Right renal pelvis (tissue), 4 donors: ENCODE results near the gene EPHA5. TPM values are rescaled to one million over a fixed set of nuclear protein-coding genes. Genes with fewer than 3 reads are reported as not detected.
A peak's percentile ranks its signal among the peaks of the same experiment; 100 is the strongest.

Experiments
- DNase-seq, 4 donors: peaks; one replicate each; pipeline ENCODE4 v3.0.0-alpha.2; 2013; ENCODE audit warnings: low read depth in 4 of 4, low spot score in 3 of 4, missing footprints in 1 of 4
- polyA plus RNA-seq, 4 donors: library from polyadenylated mRNA; unstranded; fragments of 120-200 nt; gene quantifications; one replicate each; pipeline ENCODE4 v1.2.1, GENCODE V29; 2013; ENCODE audit not compliant: insufficient read length in 4 of 4

EPHA5 gene
- polyA plus RNA-seq, 4 donors = 0.40 to 0.67 (median 0.57) TPM

DNA sequence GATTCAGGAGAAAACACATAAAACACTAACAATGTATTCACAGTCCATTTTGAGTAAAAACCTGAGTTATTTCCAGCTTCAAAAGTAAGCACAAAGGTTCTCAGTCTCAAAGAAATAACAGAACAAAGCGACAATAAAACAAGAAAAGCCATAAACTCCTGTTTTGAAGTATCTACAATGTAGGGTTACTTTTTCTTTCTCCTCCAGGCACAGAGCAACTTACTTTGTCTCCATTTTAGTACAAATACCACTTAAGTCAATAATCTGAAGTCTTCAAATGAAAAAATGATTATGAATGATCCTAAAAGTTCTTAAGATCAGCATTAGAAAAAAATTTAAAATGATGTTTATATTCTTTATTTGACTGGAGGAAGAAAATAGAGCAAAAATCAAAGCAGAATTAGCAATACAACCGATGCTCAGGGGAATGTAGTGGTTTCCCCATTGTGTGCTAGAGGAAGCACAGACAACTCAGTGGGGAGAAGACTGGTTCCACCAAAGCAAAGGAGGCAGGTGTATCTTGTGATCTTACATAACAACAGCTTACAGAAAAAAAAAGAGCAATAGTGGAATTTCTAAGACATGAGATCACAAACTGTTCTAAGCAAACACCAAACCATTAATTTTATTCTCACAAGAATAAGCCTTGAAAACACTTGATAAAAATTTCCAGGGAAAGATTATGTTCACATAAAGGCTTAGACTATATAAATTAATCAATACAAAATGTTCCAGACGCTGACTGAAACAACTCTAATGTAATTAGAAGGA, 35.1 kb downstream of the EPHA5 start:
- no peak for DNase-seq

DNA sequence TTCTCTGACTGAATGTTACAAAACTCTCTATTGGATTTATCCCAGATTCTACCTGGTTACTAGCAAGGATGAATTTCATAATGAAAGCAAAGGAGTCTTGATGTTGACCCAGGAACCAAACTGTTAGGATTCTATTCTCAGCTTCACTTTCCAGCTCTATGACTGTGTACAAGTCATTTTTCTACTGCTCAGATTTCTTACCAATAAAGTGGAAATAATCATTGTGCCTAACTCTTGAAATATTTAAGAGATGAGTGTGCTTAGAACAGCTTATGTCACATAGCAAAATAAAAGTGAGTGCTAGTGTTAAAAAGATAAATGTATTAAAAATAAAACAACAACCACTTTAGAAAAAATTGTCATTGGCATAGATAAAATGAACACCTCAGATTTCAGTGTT, 45.6 kb downstream of the EPHA5 start:
- no peak for DNase-seq

DNA sequence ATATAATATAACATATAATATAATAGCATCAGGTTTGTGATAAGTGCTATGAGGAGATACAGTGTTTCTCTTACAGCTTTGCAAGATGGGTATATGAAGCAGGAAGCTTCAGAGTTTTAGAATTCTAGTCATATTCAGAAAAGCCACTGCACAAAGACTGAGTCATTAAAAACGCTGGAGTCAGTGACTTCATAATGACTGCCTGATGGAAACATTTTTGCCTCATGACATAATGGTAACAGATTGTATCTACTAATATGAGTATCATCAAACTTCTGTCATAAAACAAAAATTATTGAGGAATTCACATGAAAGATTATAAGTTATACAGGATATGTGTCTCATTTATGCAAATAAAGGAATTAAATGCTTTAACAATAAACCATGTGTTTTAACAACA, 46.8 kb downstream of the EPHA5 start:
- DNase-seq = no peak

DNA sequence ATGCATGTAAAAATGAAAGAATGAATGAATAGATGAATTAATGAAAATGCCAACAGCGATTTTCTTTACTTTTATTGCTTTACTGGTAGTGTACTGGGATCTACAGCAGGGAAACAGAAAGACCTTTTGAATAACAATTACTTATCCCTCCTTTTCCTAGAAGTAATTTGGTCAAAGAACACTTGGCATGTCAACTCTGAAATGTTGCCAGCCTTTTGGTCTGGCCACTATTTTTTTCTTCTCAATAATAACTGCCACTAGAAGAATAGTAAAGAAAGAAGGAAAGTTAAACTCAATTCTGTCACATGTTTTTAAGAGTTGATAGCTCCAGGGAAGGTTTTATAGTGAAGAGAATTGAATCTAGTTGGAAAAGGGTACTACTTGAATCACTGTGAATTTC, 52.9 kb downstream of the EPHA5 start:
- no peak for DNase-seq

DNA sequence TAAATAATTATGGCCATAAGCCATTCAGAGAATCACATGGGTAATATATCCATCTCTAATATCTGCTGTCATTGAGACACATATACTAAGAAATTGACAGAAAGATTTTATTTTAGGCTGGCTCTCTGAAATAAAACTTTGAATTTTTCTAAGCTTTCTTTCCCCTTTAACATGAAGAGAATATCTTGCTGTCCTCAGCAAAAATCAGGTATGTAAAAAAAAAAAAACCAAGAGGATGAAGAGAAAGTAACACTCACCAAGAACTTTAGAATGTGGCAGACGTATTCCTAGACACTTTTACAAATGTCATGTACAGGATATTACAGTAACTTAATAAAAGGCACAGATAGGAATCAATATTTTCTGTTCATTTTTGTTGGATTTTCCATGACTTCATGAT, 65.8 kb downstream of the EPHA5 start:
- no peak for DNase-seq

DNA sequence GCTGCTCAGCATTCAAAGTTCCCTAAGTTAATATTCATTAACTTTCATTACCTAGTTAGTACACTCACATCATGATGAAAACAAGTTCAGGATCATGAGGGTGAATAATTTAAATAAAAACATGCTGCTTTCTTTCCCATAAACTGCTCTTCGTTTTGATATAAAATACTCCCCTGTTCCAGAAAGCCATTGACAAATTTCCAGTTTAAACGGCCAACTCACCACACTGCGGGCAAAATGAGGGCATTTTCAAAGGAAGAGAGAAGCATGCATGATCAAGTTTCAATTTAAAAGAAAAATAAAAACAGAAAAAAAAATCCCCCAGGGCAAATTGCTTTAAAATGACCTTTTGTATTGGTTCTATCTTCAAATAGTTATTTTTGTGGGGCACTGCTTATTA, 69.6 kb downstream of the EPHA5 start:
- DNase-seq = peak in 2 of 4 donors; percentile 8 to 17

DNA sequence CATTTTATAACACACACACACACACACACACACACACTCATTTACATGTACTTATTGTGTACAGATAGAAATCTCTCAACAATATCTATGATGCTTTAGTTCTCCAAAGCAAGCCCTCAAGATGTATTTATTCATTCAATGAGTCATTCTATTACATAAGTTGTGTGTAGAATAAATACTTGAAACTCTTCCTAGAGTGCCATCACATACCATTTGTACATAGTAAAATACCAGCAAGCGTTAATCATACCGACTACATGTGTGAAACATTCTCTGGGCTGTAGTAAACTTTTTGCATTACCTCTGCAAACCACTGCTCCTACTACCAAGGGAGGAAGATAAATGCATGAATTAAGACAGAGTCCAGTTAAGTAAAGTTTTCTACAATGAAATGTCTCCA, 70.9 kb downstream of the EPHA5 start:
- DNase-seq = no peak

DNA sequence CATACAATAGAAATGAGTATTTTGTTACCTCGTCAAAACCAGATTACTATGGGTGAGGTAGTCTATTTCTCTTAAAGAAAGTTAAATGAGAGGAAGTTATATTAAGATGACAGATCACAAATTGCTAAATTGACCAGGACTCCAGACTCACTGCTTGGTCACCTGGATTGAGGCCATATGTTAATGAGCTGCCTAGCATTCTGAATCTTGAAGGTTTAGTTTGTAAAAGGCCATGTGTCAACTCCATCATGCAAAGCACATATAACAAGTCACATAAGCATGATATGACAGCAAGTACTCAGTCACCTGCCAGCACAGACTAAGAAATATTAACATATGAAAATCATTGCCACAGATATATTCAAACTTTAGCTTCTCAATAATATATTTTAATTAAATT, 72.6 kb downstream of the EPHA5 start:
- DNase-seq = no peak

DNA sequence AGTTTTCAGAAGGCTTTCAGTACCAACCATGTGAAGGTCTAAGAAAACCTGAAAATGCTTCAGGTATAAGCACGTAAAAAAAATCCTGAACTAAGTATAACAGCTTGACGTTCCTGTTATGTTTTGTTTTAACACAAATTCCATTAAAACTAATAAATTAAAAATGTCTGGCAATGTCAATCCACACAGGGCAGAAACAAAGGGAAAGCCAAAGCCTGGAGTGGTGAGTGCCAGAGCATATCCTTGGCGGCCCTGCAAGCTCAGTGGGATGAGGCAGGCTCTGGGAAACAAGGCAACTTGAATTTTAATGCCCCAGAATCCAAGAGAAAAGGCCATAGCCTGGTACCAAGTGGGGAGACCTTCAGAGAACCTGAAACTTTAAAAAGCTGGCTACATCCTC, 78.2 kb downstream of the EPHA5 start:
- no peak for DNase-seq

DNA sequence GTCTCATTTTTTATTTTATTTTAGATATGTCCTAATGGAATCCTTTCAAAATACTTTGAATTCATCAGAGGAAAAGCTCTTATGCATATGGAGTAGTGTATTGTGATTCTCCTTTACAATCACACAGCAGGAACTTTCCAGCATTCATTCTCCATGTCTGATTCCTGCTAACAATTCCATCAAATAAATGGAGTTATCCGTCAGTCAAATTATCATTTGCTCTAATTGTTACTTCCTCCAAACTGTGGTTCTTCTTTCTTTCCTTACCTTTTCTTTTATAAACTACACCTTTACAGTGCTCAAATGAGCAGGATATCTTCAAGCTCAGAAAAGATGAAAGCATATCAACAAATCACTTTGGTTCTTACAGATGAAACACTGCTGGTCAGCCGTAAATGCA, 80.4 kb downstream of the EPHA5 start:
- DNase-seq = no peak

DNA sequence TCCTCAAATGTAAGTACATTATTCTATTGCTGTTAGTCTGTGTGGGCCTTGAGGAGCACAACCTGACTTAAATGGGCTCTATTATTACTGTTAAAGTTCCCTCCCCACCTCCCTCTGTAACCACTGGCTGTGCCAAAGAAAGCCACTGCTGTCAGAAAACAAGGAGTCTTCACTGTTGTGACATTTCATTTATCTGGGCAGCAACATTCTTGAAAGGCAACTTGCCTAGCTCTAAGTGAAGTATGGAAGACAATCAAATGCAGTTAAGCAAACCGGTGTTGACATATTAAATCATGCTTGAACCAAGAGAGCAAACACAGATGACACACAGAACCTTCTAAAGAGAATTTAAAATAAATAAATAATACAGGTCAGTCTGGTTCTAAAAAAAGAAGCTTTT, 81.0 kb downstream of the EPHA5 start:
- no peak for DNase-seq

DNA sequence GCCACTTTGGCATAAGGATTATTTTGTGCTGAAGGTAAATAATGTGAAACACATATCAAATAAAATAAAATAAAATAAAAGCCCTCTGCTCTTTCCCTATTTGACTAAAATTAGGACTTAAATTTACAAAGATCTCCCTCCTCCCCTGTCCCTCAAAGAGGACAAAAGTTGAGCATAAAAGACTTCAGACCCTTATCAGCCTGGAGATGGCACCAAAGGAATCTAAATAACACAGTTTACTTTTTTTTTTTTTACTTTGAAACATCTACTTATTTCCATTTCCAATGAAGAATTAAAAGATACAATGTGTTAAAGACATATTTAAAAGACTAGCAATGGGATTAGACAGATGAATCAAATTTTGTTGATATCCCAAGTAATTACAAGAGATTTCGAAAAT, 89.7 kb downstream of the EPHA5 start:
- no peak for DNase-seq

DNA sequence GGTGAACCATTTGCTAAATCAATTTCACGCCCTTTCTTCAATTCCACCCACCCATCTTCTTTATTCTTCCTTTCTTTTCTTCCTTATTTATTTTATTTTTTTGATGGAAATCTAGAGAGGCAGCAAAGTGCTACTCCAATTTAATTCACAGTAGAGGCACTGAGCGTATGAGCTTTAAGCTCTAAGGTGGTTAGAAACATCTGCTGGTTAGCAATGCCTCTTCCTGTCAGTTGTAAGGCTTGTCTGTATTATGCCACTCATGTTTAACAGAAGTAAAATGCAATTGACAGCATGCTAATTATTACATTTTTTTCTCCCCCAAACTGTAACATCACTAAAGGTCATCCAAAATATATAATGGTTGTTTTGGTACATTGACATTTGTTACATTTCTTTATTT, 103.8 kb downstream of the EPHA5 start:
- DNase-seq = no peak

DNA sequence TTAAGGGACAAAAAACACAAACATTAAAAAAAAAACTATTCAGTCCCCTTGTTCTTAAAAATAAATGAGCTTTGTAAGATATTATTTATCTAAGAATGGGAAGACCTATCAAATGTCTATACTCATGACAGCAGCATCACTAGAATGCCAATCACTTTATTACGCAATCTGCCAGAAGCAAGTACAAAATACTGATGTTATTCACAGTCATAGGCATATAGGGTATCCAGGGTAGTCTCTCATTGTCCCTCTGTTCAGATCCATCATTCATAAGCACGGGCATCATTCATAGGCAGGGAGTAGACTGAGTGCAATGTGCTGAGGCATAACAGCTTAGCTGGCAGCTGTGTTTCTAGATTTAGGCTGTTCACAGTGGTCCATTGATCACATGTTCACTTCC, 109.1 kb downstream of the EPHA5 start:
- no peak for DNase-seq

DNA sequence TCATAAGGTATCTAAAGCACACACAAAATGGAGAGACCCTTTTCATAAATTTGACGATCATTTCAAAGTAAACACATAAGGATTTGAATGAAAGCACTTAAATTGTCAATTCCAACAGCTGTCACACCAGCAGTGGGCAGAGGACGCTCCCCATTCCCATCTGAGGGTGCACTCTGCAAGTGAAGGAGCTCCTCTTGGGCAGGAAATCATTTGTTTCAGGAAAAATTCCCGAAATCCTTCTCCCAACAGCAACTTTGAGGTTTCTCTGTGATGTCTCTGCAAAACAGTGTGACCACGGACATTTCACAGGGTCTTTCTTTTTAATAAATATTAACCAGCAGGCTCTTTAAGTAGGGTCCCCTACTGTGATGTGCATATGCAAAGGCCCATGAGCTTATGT, 111.0 kb downstream of the EPHA5 start:
- no peak for DNase-seq

DNA sequence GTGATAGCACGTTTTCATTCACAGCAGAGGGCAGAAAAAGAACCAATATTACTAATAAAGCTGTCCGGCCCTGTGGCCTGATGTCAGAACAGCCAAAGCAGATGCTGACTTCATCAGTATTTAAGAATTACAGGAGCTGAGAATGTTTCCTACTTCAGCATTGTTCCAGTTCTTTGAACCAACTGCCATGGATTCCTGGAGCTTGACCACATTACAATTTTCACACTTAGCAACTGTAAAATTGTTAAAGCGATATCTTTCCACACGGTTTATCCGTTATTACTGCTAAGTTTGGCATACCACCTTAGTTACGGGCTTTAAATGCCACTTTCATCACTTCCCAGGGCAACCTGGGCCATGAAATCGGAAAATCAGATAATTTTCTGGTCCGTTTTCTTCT, 118.2 kb downstream of the EPHA5 start:
- DNase-seq = no peak

DNA sequence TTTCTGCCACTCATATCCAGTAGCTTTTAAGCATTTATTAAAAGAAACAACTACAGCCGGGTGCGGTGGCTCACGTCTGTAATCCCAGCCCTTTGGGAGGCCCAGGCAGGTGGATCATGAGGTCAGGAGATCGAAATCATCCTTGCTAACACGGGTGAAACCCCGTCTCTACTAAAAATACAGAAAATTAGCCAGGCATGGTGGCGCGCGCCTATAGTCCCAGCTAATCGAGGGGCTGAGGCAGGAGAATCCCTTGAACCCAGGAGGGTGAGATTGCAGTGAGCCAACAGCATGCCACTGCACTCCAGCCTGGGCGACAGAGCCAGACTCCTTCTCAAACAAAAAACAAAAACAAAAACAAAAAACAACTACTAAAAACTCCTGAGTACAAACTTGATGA, 119.8 kb downstream of the EPHA5 start:
- no peak for DNase-seq

DNA sequence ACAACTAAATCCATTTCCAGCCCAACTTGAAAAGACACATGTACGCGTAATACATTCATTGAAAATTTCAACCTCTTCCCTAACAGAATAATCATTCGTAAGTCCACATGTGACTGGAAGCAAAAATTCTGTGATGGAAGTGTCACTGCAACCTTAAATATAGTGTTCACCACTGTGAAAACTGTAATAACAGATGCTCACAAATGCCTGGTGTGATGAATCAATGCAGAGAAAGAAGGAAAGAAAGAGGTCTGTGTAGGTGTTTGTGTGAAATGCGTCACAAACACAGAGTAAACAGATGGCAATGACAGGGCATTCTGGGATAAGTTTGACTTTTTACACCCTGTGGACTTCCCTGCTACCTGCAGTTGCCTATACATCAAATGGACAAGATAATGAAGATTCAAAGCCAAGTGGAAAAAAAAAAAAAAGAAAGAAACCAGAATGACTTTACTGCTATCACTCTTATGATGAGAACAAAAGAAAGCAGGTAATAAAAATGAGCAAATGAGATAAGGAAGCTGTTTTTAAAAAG, 123.3 kb downstream of the EPHA5 start:
- no peak for DNase-seq

DNA sequence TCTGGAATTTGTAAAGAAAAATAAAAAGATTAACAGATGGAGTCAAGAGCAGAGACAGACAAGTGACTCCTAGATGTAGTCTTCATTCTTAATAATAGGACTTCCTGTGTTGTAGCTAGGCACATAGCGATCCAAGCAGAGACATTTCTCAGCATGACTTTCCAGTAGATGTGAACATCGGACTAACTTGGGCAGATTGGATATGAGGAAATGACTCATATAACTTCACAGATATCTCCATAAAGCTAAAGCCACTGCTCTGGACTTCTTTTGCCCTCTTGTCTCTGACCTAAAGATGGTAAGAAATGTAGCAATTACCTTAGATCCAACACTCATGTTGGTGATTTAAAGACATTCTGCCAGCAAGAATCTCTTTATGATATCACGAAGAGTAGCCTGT, 131.7 kb downstream of the EPHA5 start:
- no peak for DNase-seq

DNA sequence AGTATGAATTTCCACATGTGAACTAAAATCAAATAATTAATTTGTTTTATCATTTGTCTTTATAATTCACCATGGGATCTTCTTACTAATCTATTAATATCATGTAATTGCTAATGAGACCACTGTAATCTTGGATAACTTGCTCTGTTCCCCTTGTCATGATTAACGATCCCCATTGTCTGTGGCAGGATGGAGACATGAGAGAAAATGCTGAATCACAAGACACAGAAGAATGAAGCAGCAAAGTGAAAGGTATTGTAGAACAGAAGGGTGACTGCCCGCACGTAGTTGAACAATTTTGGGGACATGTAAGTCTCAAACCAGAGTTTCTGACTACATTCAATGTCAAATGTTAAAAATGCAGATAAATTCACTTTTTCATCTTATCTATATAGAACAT, 135.2 kb downstream of the EPHA5 start:
- no peak for DNase-seq

DNA sequence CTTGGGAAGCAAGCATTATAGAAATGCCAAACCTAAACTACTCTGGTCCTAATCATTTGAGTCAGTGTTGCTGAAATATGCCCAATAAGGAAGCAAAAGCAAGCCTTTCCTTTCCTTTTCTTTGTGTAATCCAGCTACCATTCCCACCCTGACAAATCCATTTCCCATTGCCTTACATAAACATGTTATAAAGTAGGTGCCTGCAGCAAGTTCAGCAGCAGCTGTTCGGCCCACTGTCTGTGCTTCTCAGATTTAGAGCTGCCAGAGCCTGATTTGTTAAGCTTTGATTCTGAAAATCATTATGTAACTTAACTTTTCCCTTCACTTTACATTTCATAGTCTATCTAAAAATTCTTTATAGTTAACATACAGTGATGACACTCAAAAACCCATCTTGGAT, 148.6 kb downstream of the EPHA5 start:
- no peak for DNase-seq

DNA sequence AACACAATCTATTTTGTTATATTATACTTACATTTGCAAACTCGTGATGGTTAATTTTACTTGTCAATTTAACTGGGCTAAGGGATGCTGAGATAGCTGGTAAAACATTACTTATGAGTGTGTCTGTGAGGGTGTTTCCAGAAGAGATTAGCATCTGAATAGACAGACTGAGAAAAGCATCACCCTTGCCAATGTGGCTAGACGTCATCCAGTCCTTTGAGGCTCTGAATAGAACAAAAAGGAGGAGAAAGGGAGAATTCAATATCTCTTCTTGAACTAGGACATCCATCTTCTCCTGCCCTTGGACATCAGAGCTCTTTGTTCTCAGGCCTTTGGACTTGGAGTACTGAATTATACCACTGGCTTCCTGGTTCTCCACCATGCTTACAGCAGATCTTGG, 154.6 kb downstream of the EPHA5 start:
- no peak for DNase-seq

DNA sequence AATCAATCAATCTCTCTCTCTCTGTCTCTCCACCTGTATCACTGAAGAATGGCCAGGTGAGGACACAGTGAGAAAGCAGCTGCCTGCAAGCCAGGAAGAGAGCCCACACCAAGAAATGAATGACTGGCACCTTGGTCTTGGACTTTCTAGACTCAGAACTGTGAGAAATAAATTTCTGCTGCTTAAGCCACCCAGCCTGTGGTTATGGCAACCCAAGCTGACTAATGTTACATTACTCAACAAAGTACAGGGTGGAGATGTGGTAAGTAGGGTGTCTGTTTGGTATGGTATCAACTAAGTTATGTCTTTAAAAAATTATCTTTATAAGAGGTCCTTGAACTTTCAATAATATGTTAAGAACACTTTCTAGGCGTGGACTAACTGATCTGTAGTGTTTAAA, 159.3 kb downstream of the EPHA5 start:
- no peak for DNase-seq
